ENCODE data around the gene DSC3.

The DSC3 gene

DNA sequence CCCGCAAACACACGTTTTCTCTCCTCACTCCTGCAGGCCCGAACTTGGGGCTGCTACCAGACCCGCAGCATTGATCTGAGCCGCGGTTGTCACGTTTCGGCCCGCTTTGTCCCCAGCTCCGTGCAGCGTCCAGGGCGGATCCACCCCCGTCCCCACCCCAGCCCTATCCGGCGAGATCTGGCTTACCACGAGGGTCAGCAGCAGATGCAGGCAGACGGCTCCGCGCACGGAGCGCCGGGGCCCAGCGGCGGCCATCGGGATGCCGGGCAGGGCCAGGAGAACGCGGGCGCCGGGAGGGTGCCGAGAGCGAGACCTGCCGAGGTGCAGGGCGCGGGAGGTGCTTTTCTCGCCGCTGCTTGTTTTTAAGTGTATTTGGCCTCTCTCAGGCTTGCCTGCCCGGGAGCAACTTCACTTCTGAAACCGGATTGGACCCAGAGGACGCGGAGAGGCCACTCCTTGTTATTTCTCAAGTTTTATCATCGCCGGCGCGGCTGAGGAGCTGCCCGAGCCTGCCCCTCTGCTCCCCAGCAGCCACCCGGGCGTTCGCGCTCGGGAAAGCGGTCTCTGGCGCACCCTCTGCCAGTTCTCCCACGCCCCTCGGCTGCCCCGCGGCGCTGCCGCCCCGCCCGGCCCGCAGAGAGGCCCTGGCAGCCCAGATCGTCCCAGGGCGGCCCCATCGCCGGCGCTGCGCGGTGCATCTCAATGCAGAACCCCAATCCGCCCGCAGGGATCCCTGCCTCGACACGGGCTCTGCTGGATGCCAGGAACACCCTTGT lies at the start of gene DSC3:
TSS of gene DSC3 (minus strand) at position 337 of the 776 bp plus-strand sequence. CDS start at position 255, 82 bp downstream.
- DNase-seq: no peak

- DNase-seq: no peak
These were observed 48.8 kb upstream of the DSC3 start for GRCh38 chr18:31091350-31091749.

DNA sequence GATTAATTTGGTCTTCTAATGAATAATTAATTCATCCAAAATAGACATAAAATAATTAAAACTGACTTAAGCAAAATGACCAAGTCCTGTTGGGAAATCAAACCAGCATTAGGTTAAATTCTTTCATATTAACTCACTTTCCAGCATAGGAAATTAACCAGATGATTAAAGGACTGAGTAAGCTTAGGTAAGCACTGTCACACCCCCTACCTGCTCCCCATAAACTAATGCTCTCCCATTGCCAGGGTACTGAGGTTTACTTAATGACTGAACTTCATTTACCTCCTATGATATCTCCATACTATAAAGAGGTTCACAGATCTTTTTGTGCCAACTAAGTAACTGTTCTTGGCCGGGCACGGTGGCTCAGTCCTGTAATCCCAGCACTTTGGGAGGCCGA lies 46.0 kb upstream of the DSC3 start:
- no peak for DNase-seq

DNA sequence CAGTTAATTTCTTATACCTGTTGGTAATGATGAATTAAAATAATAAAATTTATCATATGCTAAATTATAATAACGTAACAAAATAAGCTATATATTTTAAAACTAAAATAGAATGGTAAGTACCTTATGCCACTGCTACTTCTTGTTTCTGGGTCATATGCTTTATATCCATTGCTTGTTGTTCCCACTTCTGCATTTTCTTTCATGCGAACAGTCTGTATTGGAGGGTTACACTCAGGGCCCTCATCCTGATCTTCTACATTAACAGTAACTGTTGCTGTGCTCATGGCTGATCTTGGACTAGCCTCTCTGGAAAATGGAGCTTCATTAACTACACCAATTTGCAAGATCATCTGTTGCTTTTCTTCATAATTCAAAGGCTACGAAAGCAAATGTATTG lies 37.4 kb upstream of the DSC3 start:
- peak; percentile 72 for DNase-seq

GRCh38 chr18:31077878-31078277 lies 35.3 kb upstream of the DSC3 start:
- peak; percentile 79 for DNase-seq

GRCh38 chr18:31072175-31072574 lies 29.6 kb upstream of the DSC3 start:
- DNase-seq: no peak

DNA sequence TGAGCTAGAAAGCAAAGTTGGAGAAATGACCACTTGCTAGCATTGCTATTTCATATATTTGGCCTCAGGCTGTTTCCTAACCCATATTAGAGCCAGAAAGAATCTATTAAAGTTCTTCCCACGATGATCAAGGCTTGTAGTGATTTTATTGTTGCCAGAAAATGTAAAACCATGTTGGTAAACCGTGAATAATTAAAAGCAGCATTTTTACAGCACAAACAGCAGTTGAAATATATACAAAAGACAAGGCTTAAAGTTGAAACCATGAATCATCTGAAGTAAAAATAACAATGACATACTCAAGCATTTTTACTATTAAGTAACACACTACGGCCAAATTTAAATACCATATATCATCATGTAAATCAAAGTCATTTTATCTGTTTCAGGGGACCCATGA lies 27.7 kb upstream of the DSC3 start:
- DNase-seq: no peak

- DNase-seq: no peak
These were observed 23.7 kb upstream of the DSC3 start for GRCh38 chr18:31066266-31066665.

GRCh38 chr18:31065036-31065773 lies 22.7 kb upstream of the DSC3 start:
- DNase-seq: no peak

DNA sequence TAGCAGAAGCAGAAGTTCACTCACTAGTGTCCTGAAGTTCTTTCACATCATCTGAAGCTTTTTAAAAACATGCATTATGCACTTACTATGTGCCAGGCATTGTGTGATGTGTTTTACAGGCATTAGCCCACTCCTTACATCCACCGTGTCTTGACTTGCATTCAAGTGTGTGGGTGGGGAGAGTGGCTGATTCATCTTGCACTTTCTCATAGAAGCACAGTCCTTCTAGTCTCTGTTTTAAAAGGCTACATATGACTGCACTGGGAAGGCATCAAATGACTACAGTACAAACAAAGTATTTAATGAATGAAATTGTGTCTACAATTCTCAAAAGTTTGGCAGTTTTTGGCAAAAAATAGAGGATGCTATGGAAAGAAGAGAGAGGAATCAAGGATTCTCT lies 21.6 kb upstream of the DSC3 start:
- DNase-seq: no peak

DNA sequence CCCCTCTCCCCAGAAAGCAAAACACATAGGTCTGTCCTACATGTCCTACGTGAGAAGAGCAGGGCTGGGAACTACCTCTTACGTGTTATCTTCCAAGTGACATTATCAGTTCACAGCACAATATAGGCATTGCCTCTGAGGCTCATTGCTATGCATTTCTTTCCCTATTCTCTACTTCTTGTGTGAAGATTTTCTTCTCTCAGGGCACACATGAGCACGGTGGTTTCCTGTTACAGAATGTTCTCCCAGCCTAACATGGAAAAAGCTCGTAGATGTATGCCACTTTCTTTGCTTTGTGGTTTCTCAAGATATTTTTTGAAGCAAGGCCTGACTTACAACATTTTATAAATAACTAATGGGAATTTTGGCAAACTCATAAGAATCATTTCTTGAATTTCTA lies 19.4 kb upstream of the DSC3 start:
- DNase-seq: no peak

GRCh38 chr18:31058897-31059296 lies 16.4 kb upstream of the DSC3 start:
- no peak for DNase-seq

DNA sequence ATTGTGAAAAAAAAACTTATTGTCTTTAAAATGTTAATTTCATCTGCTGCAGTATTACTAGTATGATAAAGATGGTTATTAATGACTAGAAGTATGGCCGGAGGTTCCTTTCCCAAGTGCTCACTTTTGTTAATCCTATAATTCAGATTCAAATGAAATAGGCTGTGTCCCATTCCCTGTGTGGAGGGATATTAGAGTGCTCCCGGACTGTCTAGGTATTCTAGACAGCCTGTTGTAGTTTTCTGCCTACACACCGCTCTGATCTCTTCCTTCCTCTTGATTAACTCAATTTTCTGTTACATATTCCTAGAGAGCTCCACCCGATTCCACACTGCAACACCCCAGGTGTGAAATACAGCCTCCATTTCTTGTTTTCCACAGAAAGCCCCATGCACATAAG lies 15.4 kb upstream of the DSC3 start:
- no peak for DNase-seq

- no peak for DNase-seq
These were observed 14.5 kb upstream of the DSC3 start for GRCh38 chr18:31057051-31057450.

DNA sequence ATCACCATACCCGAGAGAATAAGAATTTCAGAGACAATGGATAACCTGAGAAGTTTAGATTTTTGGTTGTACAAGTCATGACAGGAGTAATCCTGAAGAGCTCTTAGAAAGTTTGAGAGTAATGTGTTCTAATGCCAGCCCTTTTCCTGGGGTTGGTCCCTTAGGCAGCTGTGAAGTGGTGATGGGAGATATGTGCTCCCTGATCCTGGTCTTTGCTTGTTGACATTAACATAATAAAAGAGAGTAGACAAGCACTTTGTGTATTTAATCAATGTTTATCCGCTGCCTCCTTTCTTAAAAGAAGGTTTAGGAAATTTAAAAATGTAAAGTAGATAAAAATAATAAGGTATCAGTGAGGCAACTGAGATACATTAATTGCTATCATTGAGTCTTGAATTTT lies 13.8 kb upstream of the DSC3 start:
- no peak for DNase-seq

GRCh38 chr18:31050635-31051034 lies 8.1 kb upstream of the DSC3 start:
- DNase-seq: no peak

GRCh38 chr18:31049189-31049588 lies 6.6 kb upstream of the DSC3 start:
- no peak for DNase-seq

DNA sequence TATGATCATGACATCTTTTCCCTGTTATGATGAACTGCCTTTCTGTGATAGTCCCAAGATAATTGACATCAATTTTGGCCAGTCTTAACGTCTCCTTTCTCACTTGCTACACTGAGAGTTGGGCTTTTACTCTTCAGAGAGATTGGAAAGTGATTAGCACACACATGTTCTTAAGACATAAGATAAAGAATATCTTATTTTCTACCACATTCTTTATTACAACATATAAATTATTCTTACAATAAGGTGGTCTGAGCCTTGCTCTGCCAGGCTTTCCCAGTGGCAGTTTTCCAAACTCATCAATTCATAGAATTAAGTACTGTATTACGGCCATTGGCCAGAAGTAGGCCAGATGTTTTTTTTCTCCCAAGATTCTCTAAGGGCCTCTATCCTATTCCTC lies 5.7 kb upstream of the DSC3 start:
- DNase-seq: no peak

DNA sequence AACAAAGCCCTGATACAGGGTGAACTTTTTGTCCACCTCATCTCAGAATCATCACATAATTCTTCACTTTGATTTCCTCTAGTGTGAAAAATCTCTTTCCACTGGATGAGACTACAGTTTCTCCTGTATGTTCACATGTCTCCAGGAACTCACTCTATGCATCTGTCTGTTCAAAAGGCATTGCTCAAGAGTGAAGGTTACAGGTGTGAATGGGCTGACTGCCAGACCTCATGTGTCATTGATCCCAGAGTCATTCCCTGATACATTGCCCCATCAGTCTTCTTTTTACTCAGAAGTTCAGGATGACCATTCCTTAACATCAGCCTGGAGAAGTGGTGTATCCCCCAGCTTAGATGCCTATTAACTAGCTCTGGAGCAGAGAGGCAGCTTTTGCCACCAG lies 4.4 kb upstream of the DSC3 start:
- no peak for DNase-seq

GRCh38 chr18:31045599-31045998 lies 3.1 kb upstream of the DSC3 start:
- no peak for DNase-seq

GRCh38 chr18:31044926-31045325 lies 2.4 kb upstream of the DSC3 start:
- no peak for DNase-seq

GRCh38 chr18:31043709-31044108 lies 1.2 kb upstream of the DSC3 start:
- DNase-seq: no peak

- no peak for DNase-seq
These were observed 497 bp downstream of the DSC3 start for GRCh38 chr18:31042084-31042405.

DNA sequence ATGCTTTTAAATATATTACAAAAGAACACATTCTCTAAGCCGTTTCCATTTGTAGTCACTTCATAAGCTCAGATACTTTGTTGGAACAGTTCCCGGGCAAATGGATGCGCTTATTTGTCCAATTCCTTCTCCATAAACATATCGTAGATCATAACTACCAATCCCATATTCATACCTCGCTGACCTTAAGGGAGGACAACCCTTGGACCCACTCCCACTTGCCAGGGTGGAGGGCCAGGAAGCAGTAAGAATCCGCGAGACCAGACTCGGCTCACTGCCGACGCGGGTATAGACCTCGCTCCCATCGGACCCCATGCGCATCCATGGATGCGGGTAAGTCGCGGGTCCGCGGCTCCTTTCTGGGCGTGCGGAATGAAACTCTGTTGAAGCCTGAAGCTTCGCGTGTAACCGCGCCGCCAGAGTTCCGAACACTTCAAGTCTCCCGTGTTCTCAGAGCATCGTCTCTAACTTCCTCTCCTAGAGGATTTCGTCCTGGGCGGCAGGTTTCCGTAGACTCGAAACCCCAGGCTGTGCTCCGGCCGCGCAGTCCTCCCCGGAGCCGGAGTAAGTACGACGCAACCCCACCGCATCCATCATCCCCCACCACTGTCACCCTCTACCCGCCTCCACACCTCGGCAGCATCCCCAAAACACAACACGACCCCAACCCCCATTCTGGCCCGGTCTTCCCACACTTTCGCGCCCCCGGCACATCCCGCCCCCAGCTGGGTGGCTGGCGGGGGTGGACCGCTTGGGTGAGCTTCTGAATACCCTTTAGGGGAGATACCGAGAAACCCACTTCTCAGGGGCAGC lies 1.1 kb downstream of the DSC3 start:
- no peak for DNase-seq

Data from MV-4-11 (cell line).